Activated CD4-positive, alpha-beta T cell treated with anti-CD3 and anti-CD28 coated beads, Interleukin-2, amount 50 U/mL, for 16 hours (primary cell): ENCODE data around the gene HOXA4.

Experiments used
- DNase-seq: peaks from one replicate; pipeline ENCODE4 v3.0.0-alpha.2; 2020

The HOXA4 gene

DNA sequence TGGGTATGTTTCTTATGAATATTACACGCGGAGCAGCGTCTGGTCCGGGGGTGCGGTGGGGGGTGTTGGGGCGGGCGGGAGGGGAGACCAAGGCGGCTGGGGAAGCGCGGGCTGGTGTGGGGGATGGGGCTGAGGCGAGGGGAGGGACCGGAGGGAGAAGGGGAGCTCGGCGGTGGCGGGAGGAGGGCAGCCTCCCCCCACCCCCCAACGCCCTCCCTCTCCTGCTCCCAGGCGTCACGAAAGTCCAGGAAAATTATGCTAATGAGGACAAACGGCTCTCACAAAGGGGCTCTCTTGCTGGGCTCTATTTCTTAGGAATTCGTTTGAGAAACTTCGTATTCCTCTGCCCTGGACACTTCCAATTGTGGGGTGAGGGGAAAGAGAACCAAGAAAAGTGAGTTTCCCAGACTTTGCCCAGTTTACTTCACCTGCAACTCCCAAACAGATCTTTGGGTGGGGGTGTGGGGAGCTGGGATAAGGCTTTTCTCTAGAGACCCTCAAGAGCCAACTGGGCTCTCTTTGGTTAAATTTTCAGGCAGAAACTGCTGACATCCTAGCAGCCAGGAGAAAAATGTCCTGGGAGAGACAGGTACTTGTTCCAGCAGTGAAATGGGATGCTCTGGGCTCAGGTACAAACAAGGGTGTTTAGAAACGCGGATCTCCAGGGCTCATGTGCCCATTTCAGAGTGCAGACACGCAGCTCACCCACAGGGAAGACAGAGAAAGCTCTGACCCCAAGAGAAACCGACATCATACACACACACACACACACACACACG is 16.4 kb downstream of the HOXA4 start:
- DNase-seq: no peak

DNA sequence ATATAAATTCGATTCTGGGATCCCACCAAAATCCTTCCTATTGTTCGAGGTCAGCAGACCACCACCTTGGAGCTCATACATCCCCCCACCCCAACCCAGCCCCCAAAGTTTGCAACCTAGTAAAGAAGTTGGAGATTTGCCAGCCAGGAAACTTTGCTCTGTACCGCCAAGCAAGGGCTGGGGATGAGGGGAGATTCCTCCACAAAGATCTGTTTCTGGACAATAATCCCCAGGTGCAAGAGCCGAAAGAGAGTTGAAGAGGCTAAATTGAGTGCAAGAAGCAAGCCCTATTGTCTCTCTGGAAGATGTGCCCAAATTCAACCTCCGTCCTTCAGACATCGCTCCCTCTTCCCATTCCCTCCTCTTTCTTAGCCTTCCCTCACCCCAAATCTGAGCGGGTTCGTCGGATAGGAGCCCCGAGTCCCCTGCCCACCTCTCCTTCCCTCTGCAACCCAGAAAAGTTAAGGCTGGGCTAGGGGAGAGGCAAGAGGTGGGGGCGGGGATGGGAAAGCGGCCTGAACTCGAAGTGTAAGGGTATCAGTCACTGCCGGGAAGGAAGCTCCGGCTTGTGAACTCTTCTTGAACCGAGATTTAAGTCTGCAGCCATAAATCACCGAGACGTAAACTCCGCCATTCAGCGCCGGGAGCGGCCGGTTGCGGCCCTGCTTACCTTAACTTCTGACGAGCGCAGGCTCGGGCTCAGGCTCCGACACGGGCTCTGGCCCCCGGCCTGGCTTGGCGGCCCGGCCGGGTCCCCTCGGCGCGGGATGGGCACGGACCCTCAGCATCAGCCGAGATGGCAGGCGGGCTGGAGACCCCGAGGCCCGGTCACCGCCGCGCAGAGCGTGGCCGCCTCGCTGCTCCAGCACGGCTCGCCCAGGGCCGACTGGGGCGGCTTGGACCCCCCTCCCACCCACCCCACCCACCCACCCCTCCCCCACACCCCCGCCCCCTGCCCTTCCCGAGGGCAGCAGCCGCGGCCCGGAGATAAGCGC is 17.3 kb downstream of the HOXA4 start:
- DNase-seq: no peak

GRCh38 chr7:27112361-27112760 is 18.2 kb downstream of the HOXA4 start:
- no peak for DNase-seq

DNA sequence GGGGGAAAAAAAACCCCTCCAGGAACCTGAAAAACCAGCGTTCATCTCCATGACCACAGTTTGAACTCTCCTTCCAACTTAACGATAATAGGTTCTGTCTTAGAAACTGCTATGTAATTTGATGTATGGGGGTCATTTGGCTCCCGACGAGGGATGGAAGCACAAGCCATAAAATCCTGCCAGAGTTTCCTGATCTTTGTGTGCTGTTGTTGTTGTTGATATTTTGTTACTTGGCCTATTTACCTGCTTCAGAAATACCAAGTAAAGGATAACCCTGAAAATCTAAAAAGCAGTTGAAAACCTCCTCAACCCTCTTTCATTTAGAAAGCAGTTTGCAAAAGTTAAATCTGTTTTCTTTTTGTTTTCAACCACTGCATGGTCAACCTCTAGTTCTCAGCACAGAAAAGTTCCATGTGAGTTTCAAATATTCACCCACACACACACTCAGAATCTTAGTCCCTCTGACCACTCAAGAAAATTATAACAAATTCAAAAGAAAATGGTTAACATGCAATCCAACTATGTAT is 18.7 kb downstream of the HOXA4 start:
- no peak for DNase-seq

GRCh38 chr7:27111042-27111750 is 19.4 kb downstream of the HOXA4 start:
- DNase-seq: no peak

- DNase-seq: no peak
Observed at GRCh38 chr7:27110186-27111031, 20.1 kb downstream of the HOXA4 start.

GRCh38 chr7:27109466-27110185 is 20.9 kb downstream of the HOXA4 start:
- DNase-seq: no peak

- no peak for DNase-seq
Observed at GRCh38 chr7:27108390-27109127, 22.0 kb downstream of the HOXA4 start.

GRCh38 chr7:27107391-27108381 is 22.9 kb downstream of the HOXA4 start:
- no peak for DNase-seq

- DNase-seq: no peak
Observed at GRCh38 chr7:27106901-27107240, 23.7 kb downstream of the HOXA4 start.

GRCh38 chr7:27106181-27106900 is 24.2 kb downstream of the HOXA4 start:
- no peak for DNase-seq

GRCh38 chr7:27105301-27106031 is 25.1 kb downstream of the HOXA4 start:
- DNase-seq: no peak

DNA sequence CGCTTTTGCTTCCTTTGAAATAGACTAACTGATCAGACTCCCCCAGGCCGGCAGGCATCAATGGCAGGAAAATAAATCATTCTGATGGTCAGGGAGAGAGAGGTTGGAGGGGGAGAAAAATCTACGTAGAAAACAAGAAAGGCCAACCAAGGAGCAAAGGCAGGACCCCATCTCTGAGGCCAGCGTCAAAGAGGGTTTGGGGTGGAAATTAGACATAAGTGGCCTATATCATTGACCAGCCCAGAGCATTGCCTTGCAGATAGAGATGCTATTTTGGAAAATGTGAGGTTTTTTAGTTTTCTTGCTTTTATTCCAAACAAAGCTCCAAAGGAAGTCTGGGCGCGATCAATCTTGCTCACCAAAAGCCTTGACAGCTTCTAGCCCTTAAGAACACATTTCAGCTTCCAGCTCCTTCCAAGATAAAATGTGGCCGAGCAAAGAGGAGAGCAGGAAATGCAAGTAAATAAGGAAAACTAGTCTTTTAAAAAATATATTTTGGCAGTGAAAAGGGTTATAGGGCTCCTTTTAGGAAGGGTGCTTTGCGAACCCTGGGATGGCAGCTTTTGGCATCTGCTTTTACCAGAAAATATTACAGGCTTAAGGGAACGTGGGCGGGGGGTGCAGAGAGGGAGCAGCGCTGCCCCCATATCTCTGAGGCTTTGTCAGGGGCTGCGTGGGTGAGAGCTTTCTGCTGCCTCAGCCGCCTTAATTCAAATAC is 26.1 kb downstream of the HOXA4 start:
- DNase-seq: no peak

GRCh38 chr7:27103489-27104226 is 26.9 kb downstream of the HOXA4 start:
- no peak for DNase-seq

- no peak for DNase-seq
Observed at GRCh38 chr7:27102581-27103442, 27.7 kb downstream of the HOXA4 start, which contains the start of gene HOXA2. TSS of gene HOXA2 (minus strand) at chr7:27102683. CDS start at chr7:27102500, 183 bp downstream.
